Ishikawa (cell line): ENCODE data around the gene LURAP1L.

ENCODE experiments used
- CEBPB ChIP-seq: IDR thresholded peaks from 2 replicates; pipeline ENCODE4 v1.6.1; 2012
- CREB1 ChIP-seq: IDR thresholded peaks from 2 replicates; pipeline ENCODE4 v1.6.1; 2012; ENCODE audit warnings: low read depth
- EGR1 ChIP-seq: IDR thresholded peaks from 2 replicates; pipeline ENCODE4 v1.6.1; 2012
- EP300 ChIP-seq: IDR thresholded peaks from 2 replicates; pipeline ENCODE4 v1.6.1; 2012; ENCODE audit warnings: borderline replicate concordance
- NFIC ChIP-seq: IDR thresholded peaks from 2 replicates; pipeline ENCODE4 v1.6.1; 2012
- RAD21 ChIP-seq: IDR thresholded peaks from 2 replicates; pipeline ENCODE4 v1.6.1; 2012; ENCODE audit warnings: low read depth
- TAF1 ChIP-seq: IDR thresholded peaks from 2 replicates; pipeline ENCODE4 v1.6.1; 2012; ENCODE audit warnings: low read depth, mild to moderate bottlenecking
- TCF12 ChIP-seq: IDR thresholded peaks from 2 replicates; pipeline ENCODE4 v1.6.1; 2012; ENCODE audit warnings: low read depth
- TEAD4 ChIP-seq: IDR thresholded peaks from 2 replicates; pipeline ENCODE4 v1.6.1; 2012
- YY1 ChIP-seq: IDR thresholded peaks from 2 replicates; pipeline ENCODE4 v1.6.1; 2012; ENCODE audit warnings: low read depth
- ZBTB7A ChIP-seq: IDR thresholded peaks from 2 replicates; pipeline ENCODE4 v1.6.1; 2012; ENCODE audit warnings: low read depth
- TF ChIP-seq, protein P1 (sequence below): IDR thresholded peaks from 2 replicates; pipeline ENCODE4 v1.6.1; 2012; ENCODE audit warnings: low read depth, mild to moderate bottlenecking
- TF ChIP-seq, protein P2 (sequence below): IDR thresholded peaks from 2 replicates; pipeline ENCODE4 v1.6.1; 2012
- TF ChIP-seq, protein P3 (sequence below): IDR thresholded peaks from 2 replicates; pipeline ENCODE4 v1.6.1; 2012

DNA sequence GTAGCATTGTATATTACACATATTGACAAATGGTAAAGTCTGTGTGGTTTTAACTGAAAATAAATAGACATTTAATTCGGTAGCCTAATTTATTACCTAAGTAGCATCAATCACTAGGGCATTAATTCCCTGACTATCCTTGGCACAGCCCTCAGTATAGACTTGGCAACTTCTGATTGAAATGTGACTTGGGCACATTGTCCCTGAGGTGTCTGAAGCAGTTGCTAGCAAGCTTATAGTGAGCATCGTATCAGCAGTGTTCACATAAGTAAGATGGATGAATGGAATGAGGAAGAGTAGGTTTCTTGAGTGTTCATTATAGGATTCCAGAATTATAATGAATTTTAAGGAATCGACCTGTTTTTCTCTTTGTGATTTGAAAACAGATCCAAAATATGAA lies 16.1 kb downstream of the LURAP1L start:
- no peak for TF ChIP-seq CREB1
- TF ChIP-seq NFIC = no peak
- TF ChIP-seq EGR1 = no peak
- no peak for TF ChIP-seq RAD21
- no peak for TF ChIP-seq ZBTB7A
- TF ChIP-seq, protein P1, sequence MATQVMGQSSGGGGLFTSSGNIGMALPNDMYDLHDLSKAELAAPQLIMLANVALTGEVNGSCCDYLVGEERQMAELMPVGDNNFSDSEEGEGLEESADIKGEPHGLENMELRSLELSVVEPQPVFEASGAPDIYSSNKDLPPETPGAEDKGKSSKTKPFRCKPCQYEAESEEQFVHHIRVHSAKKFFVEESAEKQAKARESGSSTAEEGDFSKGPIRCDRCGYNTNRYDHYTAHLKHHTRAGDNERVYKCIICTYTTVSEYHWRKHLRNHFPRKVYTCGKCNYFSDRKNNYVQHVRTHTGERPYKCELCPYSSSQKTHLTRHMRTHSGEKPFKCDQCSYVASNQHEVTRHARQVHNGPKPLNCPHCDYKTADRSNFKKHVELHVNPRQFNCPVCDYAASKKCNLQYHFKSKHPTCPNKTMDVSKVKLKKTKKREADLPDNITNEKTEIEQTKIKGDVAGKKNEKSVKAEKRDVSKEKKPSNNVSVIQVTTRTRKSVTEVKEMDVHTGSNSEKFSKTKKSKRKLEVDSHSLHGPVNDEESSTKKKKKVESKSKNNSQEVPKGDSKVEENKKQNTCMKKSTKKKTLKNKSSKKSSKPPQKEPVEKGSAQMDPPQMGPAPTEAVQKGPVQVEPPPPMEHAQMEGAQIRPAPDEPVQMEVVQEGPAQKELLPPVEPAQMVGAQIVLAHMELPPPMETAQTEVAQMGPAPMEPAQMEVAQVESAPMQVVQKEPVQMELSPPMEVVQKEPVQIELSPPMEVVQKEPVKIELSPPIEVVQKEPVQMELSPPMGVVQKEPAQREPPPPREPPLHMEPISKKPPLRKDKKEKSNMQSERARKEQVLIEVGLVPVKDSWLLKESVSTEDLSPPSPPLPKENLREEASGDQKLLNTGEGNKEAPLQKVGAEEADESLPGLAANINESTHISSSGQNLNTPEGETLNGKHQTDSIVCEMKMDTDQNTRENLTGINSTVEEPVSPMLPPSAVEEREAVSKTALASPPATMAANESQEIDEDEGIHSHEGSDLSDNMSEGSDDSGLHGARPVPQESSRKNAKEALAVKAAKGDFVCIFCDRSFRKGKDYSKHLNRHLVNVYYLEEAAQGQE = no peak
- TF ChIP-seq YY1 = no peak
- TF ChIP-seq EP300 = no peak
- TF ChIP-seq, protein P2, sequence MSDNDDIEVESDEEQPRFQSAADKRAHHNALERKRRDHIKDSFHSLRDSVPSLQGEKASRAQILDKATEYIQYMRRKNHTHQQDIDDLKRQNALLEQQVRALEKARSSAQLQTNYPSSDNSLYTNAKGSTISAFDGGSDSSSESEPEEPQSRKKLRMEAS = no peak
- TF ChIP-seq CEBPB = no peak
- no peak for TF ChIP-seq TEAD4
- TF ChIP-seq, protein P3, sequence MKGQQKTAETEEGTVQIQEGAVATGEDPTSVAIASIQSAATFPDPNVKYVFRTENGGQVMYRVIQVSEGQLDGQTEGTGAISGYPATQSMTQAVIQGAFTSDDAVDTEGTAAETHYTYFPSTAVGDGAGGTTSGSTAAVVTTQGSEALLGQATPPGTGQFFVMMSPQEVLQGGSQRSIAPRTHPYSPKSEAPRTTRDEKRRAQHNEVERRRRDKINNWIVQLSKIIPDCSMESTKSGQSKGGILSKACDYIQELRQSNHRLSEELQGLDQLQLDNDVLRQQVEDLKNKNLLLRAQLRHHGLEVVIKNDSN = no peak
- no peak for TF ChIP-seq TCF12
- no peak for TF ChIP-seq TAF1
